NCI-H2227 (cell line): ENCODE data around the gene NUDCD2.
"Not testable (repeated sequence)": the region's sequence is repeated elsewhere in the genome, so short reads cannot be mapped to it uniquely, and the experiment has no call there.

Source experiments
- DNase-seq: peaks from one replicate; lab custom pipeline; 2025; ENCODE audit not compliant: unreplicated experiment; lab: John Stamatoyannopoulos, UW

NUDCD2 gene

DNA sequence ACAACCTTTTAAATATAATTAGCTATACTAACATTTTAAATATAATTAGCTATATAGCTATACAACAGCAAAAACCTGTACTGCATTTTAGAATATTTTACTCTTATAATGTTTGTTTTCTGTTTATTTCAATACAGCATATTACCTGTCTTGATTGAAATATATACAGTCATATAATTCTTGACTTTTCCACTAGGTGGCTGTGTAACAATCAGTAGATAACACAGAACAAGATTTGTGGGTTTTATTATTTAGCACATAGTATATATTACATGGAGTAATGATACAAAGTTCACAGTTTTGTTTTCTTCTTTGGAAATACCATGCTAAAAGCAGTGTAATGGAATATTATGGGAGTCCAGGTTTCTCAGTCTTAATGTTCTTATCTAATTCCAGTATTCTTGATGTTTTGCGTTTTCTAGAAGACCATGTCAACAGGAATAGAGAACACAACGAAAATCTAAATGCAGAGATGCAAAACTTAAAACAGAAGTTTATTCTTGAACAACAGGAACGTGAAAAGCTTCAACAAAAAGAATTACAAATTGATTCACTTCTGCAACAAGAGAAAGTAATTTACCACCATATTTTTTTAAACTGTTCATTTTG is 13.8 kb upstream of the NUDCD2 start:
- DNase-seq: no peak

- no peak for DNase-seq
Measured at GRCh38 chr5:163467682-163468081, 7.8 kb upstream of the NUDCD2 start.

DNA sequence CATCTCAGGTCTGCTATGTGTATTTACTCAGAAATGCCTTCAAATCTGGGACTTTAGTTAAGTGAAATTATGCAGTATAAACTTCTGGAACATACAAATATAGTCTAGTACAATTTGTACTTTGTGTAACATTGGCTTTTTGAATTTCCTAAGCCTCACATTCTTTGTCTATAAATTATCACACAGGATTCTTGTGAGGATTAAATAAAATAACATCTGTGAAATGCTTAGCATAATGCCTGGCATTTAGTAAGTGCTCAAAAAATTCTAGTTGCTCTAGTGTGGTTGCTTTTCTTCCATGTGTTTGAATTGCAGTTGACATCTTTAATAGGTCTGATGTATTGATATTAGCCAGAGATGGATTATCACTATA is 3.1 kb upstream of the NUDCD2 start:
- no peak for DNase-seq

DNA sequence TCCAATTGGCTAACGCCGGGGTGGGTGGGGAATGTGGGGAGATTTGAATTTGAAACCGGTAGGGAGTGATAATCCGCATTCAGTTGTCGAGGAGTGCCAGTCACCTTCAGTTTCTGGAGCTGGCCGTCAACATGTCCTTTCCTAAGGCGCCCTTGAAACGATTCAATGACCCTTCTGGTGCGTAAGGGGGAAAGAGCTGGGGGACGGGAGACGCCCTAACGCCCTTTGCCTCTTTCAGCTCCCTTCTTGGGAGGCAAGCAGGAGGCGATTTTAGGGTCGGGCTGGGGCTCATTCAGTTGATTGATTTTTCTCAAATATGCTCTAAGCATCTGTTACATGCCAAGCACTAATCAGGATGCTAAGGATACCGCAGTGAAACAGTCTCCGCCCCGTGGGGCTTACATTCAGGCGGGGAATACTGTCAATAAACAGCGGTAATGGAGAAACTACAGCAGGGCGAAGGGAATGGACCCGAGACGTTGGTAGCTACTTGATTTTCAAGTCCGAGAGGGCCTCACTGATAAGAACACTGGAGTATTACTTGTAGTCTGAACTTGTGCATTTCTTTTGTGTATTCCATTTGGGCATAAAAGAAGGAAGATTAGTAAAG is 765 bp upstream of the NUDCD2 start, which contains the start of gene HMMR:
TSS of gene HMMR (plus strand) at position 71 of the 610 bp plus-strand sequence. CDS start at position 132, 61 bp downstream.
- DNase-seq: peak; percentile 60

GRCh38 chr5:163459462-163459818 is 462 bp downstream of the NUDCD2 start:
- DNase-seq: no peak

- no peak for DNase-seq
Measured at GRCh38 chr5:163458778-163459385, 1.0 kb downstream of the NUDCD2 start.

DNA sequence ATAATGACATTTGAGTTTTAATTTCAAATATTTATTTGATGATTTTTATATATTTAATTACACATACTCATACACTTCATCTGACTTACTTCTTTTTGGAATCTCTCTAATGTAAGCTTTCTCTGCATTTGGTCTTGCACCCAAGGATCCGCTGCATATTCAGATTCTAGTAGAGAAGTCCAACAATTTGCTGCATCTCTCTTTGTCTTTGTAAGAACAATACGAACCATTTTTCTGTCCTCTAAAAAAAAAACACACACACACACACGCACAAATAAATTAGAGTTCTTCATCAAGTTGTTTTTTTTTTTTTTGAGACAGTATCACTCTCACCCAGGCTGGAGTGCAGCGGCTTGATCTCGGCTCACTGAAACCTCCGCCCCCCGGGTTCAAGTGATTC is 3.1 kb downstream of the NUDCD2 start:
- DNase-seq: no peak

GRCh38 chr5:163456029-163456589 is 3.8 kb downstream of the NUDCD2 start:
- DNase-seq: no peak

GRCh38 chr5:163455406-163455805 is 4.5 kb downstream of the NUDCD2 start:
- DNase-seq: not testable (repeated sequence)

DNA sequence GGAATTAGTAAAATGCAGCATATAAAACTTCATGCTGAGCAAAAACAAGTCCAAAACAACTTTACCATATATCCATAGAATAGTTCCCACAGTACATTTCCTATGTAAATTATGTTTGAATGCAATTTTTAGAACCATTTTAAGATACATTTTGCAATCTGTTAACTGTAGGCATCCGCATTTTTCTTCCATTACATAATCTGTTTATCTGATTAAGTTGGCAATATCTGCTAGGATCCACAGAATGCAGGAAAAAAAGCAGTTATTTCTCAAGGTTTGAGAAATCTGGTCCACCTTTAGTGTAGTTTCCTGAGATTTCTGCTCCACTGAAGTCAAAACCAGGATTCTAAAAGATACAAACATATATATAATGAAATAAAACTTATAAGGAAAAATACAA is 6.2 kb downstream of the NUDCD2 start:
- no peak for DNase-seq

GRCh38 chr5:163451489-163451888 is 8.4 kb downstream of the NUDCD2 start:
- no peak for DNase-seq

- DNase-seq: no peak
Measured at GRCh38 chr5:163448491-163448890, 11.4 kb downstream of the NUDCD2 start.

GRCh38 chr5:163447875-163448274 is 12.0 kb downstream of the NUDCD2 start:
- no peak for DNase-seq

- DNase-seq: no peak
Measured at GRCh38 chr5:163447191-163447590, 12.7 kb downstream of the NUDCD2 start.

DNA sequence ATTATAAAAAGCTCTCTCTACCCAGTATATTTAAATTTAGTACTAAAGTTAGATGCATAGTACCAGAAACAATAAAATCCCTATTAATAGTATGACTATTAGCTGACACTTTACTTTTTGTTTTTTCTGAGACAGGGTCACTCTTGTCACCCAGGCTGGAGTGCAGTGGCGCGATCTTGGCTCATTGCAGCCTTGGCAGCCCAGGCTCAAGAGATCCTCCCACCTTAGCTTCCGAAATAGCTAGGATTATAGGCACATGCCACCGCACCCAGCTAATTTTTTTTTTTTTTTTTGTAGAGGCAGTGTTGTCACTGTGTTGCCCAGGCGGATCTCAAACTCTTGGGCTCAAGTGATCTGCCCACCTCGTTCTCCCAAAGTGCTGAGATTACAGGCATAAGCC is 14.6 kb downstream of the NUDCD2 start:
- no peak for DNase-seq

DNA sequence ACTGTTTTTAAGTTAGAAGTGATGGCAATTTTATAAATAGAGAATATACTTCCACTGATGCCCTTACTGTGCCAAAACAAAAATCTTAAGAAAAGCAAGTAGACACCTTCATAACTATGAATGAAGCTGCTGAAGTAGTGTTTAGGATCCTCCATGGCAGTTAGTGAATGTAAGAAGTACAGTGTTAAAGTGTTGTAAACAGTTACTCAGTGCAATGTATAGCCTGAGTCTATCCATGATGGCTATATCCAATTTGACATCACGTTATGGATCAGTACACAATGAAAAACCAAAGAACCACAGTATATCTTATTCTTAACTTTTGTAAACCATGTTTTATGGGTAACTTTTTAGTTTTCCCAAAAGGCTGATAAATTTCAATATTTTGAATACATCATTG is 15.4 kb downstream of the NUDCD2 start:
- no peak for DNase-seq

- DNase-seq: no peak
Measured at GRCh38 chr5:163440954-163441353, 18.9 kb downstream of the NUDCD2 start.

DNA sequence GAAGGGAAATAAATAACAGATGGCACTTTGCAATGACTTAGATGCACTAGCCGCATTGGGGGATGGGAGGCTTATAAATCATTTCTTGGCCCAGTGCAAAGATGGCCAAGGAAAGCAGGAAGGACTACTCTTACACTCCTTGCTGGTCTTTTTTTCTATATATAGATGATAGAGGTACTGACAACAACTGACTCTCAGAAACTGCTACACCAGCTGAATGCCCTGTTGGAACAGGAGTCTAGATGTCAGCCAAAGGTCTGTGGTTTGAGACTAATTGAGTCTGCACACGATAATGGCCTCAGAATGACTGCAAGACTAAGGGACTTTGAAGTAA is 20.8 kb downstream of the NUDCD2 start:
- DNase-seq: peak; percentile 5

GRCh38 chr5:163437309-163438182 is 22.4 kb downstream of the NUDCD2 start, which contains the start of gene CCNG1:
CCNG1 (plus strand) TSS chr5:163437595; CDS start chr5:163439257, 1,662 bp downstream.
- DNase-seq: peak; percentile 96

DNA sequence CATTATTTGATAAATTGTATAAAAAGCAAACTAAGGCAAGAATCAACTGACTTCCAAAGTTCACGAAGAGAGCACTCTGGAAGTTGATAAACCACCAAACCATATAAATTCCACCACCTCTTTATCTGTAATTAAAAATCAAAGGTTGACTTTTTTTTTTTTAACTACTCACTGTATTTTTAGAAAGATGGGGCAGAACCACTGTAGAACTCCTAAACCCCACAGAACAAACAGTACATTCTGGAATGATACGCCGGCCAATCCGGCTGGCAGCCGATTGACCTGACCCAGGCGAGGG is 22.9 kb downstream of the NUDCD2 start:
- DNase-seq: no peak

- DNase-seq: no peak
Measured at GRCh38 chr5:163436515-163436914, 23.4 kb downstream of the NUDCD2 start.
